NCI-H460 (cell line): ENCODE results near the gene TNFRSF12A. TPM values are rescaled to one million over a fixed set of nuclear protein-coding genes. Genes with fewer than 3 reads are reported as not detected.

ENCODE experiments used
- DNase-seq: peaks from one replicate; pipeline ENCODE4 v3.0.0-alpha.2; 2016; ENCODE audit warnings: low read depth; ENCODE audit errors: extremely low read depth
- polyA plus RNA-seq: library from polyadenylated mRNA; depleted of rRNA; stranded (reverse); fragments of >200 nt; gene quantifications from 2 replicates; pipeline ENCODE4 v1.2.3, GENCODE V29; 2014; cell fraction: nucleus; rRNA removed
- total RNA-seq: library from RNA; depleted of rRNA; stranded (reverse); fragments of >200 nt; shearing (Covaris generic); gene quantifications from 2 replicates; pipeline ENCODE4 v1.2.3, GENCODE V29; 2014; rRNA removed

The TNFRSF12A gene
- 249 and 347 TPM in 2 replicates for total RNA-seq
- polyA plus RNA-seq: 756 and 828 TPM in 2 replicates

GRCh38 chr16:3020247-3020603 lies at the start of gene TNFRSF12A:
TNFRSF12A (plus strand) TSS chr16:3020368; CDS start chr16:3020398, 30 bp downstream.
- peak; percentile 80 for DNase-seq

- no peak for DNase-seq
These were observed 49.6 kb upstream of the TNFRSF12A start for GRCh38 chr16:2970563-2970962.

- DNase-seq: no peak
These were observed 48.8 kb upstream of the TNFRSF12A start for GRCh38 chr16:2971134-2971984.

GRCh38 chr16:2971985-2972784 lies 48.0 kb upstream of the TNFRSF12A start:
- DNase-seq: no peak

GRCh38 chr16:2973093-2973492 lies 47.1 kb upstream of the TNFRSF12A start:
- DNase-seq: no peak

GRCh38 chr16:2973605-2974318 lies 46.4 kb upstream of the TNFRSF12A start:
- DNase-seq: no peak

GRCh38 chr16:2974319-2975056 lies 45.7 kb upstream of the TNFRSF12A start:
- DNase-seq: no peak

GRCh38 chr16:2975161-2975795 lies 44.9 kb upstream of the TNFRSF12A start:
- no peak for DNase-seq

- DNase-seq: no peak
These were observed 44.0 kb upstream of the TNFRSF12A start for GRCh38 chr16:2976201-2976600.

GRCh38 chr16:2976673-2977072 lies 43.5 kb upstream of the TNFRSF12A start:
- DNase-seq: no peak

GRCh38 chr16:2977440-2977839 lies 42.7 kb upstream of the TNFRSF12A start:
- no peak for DNase-seq

GRCh38 chr16:2979669-2980226 lies 40.4 kb upstream of the TNFRSF12A start:
- DNase-seq: no peak

GRCh38 chr16:2980227-2981176 lies 39.7 kb upstream of the TNFRSF12A start, which contains the start of gene PKMYT1:
PKMYT1 (minus strand) TSS chr16:2980446; CDS start chr16:2979657, 789 bp downstream.
- DNase-seq: peak; percentile 88

GRCh38 chr16:2981177-2981898 lies 38.8 kb upstream of the TNFRSF12A start:
- no peak for DNase-seq

GRCh38 chr16:2981899-2982250 lies 38.3 kb upstream of the TNFRSF12A start:
- no peak for DNase-seq

- DNase-seq: no peak
These were observed 37.8 kb upstream of the TNFRSF12A start for GRCh38 chr16:2982402-2982801.

- peak; percentile 75 for DNase-seq
These were observed 36.4 kb upstream of the TNFRSF12A start for GRCh38 chr16:2983706-2984136.

GRCh38 chr16:2985462-2985861 lies 34.7 kb upstream of the TNFRSF12A start:
- no peak for DNase-seq
